HG02884 (cell line): ENCODE data around the gene TEAD1.
"Not testable (repeated sequence)": the region's sequence is repeated elsewhere in the genome, so short reads cannot be mapped to it uniquely, and the experiment has no call there.

Experiments used
- ATAC-seq: cut with Tn5 transposase; IDR thresholded peaks from one replicate; pipeline ENCODE4 v1.9.1; 2021; ENCODE audit warnings: mild to moderate bottlenecking, moderate library complexity; ENCODE audit not compliant: unreplicated experiment

The TEAD1 gene

GRCh38 chr11:12856338-12856737 lies 182.1 kb downstream of the TEAD1 start:
- no peak for ATAC-seq

DNA sequence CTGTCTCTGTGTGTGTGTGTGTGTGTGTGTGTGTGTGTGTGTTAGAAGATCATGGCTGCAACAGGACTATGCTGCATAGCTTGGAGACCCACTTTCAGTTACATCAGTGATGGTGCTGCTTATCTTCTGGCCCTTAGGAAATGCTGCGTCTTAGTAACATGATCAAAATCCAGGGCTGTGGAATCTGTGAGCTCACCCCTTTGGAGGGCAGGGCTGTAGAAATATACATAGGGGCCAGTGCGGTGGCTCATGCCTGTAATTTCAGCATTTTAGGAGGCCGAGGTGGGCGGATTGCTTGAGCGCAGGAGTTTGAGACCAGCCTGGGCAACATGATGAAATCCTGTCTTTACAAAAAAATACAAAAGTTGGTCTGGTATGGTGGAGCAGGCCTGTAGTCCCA lies 183.4 kb downstream of the TEAD1 start:
- ATAC-seq = no peak

DNA sequence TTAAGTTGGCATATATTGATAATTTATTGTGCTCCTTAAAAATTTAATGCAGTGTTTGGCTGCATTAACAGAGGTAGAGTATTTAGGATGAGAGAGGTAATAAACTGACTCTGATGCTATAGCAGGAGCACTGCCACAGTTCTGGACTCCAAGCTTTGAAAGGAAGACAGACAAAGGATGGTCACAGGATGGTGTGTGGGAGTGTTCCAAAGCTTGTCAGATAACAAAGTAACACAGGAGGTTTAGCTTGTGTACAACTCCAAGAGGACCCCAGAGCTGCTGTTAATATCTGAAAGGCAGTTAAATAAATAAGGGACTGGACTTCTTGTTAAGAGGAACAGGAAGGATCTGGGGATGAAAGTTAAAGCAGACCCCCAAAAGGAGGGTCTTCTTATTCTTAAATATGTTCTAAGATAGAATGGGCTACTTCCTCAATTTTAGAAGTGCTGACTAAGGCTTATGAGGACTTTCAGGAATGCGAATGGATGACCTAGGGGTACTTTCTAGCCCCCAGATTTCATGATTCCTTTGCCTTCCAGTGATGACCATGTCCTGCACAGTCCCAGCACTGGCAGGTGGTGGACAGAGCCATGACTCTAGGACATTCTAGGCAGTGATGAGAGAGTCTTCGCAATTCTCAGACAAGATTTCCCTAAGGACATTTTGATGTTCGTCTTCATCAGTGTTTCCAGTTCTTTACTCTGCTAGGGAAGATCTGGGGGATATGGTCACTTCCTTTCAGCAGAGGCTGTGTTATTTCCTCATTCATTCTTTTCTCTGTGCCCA lies 185.8 kb downstream of the TEAD1 start:
- ATAC-seq = no peak

GRCh38 chr11:12860827-12861226 lies 186.6 kb downstream of the TEAD1 start:
- no peak for ATAC-seq

GRCh38 chr11:12862696-12863469 lies 188.7 kb downstream of the TEAD1 start:
- no peak for ATAC-seq

- no peak for ATAC-seq
Observed at GRCh38 chr11:12863605-12864121, 189.4 kb downstream of the TEAD1 start.

- no peak for ATAC-seq
Observed at GRCh38 chr11:12864316-12865156, 190.3 kb downstream of the TEAD1 start.

- no peak for ATAC-seq
Observed at GRCh38 chr11:12865863-12866595, 191.8 kb downstream of the TEAD1 start.

DNA sequence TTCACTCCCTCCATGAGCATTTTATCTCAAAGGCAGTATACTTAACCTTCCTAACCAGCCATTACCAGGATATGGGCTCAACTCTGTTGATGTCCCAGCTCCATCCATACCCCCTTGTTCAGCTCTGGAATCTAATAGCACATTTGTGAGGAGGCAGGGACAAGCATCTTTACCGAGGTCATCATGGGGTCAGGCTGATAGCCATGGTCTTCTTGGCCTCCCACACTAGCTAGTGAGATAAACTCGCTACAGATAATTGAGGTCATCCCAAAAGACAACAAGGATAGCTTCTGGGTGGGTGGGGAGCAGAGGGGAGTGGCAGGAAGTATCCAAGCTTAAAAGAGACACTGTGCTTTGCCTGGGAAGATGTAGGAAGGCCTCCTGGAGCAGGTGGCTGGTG lies 193.3 kb downstream of the TEAD1 start:
- no peak for ATAC-seq

GRCh38 chr11:12868315-12869073 lies 194.3 kb downstream of the TEAD1 start:
- no peak for ATAC-seq

GRCh38 chr11:12871241-12871640 lies 197.0 kb downstream of the TEAD1 start:
- no peak for ATAC-seq

- ATAC-seq = no peak
Observed at GRCh38 chr11:12871788-12872321, 197.6 kb downstream of the TEAD1 start.

- no peak for ATAC-seq
Observed at GRCh38 chr11:12876340-12876739, 202.1 kb downstream of the TEAD1 start.

DNA sequence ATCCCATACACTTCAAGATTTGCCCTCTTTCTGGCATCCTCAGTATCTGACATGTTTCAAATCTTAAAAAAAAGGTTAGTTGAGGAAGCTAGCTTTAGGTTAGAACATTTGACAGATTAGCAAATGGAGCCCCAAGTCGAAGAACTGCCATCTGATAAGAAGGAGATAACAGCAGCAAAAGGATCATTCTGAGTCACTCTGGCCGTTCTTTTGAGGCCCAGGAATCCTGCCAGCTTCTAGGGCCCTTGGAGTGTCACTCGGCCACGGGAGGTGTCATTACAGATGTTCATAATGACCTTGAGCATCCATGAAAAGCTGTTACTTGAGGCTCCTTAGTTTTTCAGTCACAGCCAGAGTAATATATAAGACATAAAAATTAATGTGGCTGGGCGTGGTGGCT lies 202.8 kb downstream of the TEAD1 start:
- ATAC-seq = no peak

- not testable (repeated sequence) for ATAC-seq
Observed at GRCh38 chr11:12877508-12877907, 203.3 kb downstream of the TEAD1 start.

- no peak for ATAC-seq
Observed at GRCh38 chr11:12880327-12880726, 206.1 kb downstream of the TEAD1 start.

- ATAC-seq = no peak
Observed at GRCh38 chr11:12882670-12883069, 208.4 kb downstream of the TEAD1 start.

GRCh38 chr11:12884751-12885318 lies 210.6 kb downstream of the TEAD1 start:
- ATAC-seq = no peak

GRCh38 chr11:12885717-12886239 lies 211.6 kb downstream of the TEAD1 start:
- no peak for ATAC-seq
